ENCODE measurements around the gene LIFR.

Gene LIFR

GRCh38 chr5:38500573-38501260 is 55.7 kb downstream of the LIFR start:
- DNase-seq = no peak

GRCh38 chr5:38497946-38498345 is 58.5 kb downstream of the LIFR start:
- no peak for DNase-seq

DNA sequence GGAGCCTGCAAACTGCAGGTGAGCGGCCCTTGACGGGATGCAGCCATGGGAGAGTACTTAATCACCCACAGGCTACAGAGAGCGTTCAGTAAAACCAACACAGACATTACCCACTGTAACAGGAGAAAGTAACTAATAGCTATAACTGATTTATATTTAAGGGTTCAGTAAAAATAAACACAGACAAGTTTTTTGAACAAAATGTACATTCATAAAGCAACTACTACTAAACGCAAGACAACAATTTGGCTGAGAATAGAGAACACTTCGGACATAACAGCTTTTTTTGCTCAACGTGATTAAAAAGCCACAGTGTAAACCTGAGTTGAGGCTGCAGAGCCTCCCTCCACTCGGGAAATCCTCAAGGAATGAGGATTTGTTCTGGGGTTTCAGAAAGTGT is 61.7 kb downstream of the LIFR start:
- DNase-seq = no peak

- DNase-seq = no peak
These were observed 62.3 kb downstream of the LIFR start for GRCh38 chr5:38494175-38494574.

DNA sequence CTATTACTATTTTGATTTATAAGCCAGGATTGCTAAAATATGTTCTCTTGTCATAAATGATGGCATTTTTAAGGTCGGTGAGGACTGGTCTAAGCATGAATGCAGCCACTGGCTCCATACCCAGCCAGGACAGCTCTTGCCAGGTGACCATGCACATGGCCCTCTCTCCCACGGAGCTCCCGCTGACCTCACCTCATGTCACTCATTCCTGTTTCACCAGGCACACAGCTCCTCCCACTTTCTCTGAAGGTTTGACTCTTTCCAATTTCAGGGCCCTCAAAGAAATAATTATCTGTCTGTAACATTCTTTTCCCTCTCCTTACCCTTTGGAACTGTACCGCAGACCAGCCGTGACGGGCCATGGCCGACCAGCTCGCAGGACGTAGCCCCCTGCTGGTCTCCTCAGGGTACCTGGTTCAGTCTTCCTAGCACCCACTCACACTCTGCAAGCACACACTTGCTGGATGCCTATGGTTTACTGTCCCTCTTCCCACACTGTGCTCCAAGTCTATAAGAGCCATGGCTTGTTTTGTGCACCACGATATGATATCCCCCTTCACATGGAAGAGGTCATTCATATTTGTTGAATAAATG is 72.5 kb downstream of the LIFR start:
- no peak for DNase-seq

GRCh38 chr5:38479315-38479904 is 77.0 kb downstream of the LIFR start:
- no peak for DNase-seq

- DNase-seq = no peak
These were observed 77.6 kb downstream of the LIFR start for GRCh38 chr5:38478878-38479277.

DNA sequence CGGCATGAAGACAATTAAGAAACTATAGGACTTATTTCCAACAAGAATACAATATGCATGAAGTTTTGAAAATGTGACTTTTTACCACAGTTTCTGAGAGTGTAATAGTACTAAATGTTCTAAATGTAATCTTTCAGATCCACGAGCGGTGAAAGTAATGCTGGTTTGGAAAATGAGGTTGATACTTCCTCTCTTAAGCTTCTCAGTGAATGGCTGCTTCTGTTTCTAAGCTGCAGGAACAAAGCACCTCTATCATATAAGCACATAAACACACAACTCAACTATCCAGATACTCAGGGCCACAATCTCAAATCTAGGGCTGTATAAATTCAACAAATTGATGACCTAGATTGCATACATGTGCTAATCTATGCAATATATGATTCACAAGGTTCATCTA is 78.3 kb downstream of the LIFR start:
- no peak for DNase-seq

DNA sequence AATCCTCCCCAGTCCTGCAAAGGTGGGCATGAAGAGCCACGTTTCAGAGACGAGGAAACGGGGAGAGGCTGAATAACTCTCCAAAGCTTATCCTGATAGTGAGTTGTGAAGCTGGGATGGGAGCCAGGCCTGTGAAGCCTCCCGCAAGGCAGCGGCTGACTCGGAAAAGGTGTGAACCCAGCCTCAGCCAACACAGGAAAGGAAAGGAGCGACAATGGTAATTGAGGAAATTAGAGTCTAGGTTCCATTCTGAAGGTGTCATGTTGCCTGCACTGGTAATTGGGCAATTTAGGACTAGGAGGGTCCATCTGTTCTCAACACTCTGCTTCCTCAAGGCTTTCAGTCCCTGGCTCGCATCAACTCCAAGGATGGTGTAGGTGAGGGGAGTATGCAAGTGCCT is 83.4 kb downstream of the LIFR start:
- DNase-seq = no peak

DNA sequence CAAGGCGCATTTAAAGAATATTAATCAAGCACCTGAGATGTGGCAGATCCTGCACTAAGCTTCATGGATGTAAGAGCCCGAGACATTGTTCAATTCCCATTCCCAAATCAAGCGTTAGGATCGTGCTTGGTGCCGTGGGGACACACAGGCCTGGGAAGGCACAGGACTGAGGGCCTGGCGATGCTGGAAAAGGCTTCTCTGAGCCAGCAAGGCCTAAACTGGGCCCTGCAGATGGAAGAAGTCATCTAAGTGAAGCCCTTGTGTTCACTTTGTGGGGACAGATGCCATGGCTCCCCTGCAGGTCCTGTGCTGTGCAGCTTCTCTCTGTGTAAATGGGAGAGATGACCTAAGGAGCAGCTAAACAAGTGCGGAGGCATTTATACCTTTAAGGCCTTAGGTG is 83.9 kb downstream of the LIFR start:
- no peak for DNase-seq

DNA sequence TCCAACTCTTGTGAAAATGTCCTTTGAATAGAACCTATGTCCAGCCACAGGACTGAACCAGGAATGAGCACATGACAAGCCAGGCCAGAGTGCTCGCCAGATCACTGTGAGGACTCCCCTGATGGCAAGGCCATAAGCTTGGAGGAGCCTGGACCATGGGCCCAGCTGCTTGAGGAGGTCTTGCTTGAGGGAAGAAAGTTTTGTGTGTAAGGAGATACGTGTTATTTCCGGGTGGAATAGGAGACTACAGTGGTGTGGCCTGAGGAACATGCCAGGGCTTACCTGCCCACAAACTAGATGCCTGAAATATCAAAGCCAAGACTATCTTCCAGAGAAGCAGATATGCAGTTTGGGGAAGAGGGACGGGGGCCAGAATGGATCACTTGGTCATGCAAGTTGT is 84.7 kb downstream of the LIFR start:
- no peak for DNase-seq

DNA sequence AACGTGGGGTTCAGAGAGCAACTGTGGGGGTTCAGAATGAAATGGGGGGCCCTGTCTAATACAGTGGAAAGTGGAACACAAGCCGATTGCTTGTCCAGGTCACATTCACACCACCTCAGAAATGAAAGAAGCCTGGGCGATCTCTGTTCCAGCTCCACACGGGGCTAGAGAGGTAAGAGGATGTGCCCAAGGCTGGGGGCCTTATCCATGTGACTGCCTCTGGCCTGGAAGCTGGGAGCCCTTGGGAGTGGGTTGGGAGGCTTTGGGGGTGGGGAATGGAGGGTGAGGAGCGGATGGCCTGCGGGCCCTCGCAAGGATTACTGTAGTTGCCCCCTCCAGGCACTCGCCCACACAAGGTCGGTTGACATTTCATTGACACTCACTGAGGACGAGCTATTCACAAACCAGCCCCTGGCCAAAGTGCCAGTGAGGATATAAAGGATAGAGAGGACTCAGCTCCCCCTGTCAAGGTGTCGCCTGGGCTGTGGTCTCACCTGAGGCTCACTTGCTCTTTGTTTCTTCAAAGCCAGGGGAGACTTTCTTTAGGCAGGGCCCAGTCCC is 86.7 kb downstream of the LIFR start:
- no peak for DNase-seq

DNA sequence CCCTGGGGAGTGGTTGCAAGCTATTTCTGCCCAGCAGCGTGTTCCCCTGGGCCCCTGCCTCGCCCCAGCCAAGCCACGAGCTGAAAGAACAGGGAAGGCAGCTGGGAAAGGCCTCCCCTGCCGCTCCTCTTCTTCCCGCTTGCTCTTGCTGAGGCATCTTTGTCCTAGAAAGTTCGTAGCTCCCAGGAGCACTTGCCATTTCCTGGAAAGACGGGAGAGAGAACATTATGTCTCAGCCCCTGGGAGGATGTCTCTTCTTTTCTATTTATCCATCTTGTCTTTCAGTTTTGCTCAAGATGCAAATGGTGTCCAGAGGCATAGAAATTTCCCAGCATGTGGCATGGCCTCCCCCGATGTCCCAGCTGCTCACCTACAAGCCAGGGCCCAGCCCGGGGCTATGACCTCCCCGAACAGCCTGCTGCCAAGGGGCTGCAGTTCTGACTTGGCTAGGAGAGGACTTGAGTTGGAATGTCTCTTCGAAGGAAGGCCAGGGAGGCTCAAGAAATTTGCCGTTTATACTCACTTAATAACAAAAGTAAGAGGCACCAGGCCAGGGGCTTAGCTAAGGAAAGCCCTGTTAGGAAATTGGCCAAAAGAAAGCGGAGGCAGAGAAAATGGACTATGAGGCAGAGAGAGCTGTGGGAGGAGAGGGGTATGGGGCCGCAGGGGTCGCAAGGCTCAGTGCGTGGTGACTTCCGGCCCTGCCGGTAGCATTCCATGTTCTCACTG is 87.3 kb downstream of the LIFR start:
- no peak for DNase-seq

DNA sequence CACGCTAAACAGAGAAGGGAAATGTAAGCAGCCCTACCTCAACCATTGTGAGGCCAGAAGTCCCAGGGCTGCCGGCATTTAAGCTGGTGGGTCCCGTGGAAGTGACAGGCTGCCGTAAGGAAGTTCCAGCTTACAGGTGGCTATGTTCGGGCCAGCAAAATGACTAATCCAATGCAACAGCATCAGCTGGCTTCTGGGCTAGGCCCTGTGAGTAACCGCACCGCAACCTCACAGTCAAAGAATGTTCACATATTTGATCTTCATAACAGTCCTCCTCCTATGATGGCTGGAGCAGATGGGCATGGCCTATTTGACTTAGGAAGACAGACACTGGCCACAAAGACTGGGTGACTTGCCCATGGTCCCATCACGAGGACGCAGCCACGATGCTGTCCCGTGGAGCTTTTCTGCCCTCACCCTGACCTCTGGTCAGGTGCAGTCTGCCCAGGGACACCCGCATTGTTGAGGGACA is 88.2 kb downstream of the LIFR start:
- no peak for DNase-seq

GRCh38 chr5:38467353-38468040 is 88.9 kb downstream of the LIFR start:
- no peak for DNase-seq

DNA sequence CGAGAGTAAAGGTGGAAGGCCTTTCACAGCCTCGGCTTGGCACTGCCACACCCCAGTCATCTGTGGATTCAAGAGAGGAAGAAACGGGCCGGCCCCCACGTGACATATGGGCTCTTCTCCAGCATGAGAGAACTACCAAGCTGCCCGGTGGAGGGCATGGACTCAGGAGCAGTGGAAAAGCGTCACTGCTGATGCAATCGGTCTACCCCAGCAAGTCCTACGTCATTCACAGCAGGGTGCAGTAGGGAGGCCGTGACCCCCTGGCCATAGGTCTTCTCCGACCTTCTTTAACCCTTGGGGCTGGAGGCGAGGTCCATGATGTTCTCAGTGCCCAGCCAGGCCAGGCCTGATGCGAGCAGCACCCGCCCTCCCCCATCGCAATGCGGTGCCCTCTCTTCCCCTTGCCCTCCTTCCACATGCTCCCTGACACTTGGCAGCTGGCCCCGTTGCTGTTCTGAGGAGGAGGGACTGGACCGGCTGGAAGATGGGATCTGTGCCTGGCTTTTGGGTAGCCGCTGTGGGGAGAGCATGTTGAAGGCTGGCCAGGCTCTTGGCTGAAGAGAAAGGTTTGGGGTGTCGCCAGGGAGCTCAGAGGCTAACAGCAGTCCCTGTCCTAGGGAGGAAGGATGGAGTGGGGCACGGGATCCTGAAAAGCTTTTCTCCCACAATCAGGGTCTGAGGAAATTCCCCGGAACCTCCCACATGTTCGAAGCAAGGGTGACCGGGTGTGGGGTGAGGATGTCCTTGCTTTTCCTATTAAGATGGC is 89.8 kb downstream of the LIFR start:
- DNase-seq = no peak

- DNase-seq = no peak
These were observed 90.6 kb downstream of the LIFR start for GRCh38 chr5:38465702-38466423.

DNA sequence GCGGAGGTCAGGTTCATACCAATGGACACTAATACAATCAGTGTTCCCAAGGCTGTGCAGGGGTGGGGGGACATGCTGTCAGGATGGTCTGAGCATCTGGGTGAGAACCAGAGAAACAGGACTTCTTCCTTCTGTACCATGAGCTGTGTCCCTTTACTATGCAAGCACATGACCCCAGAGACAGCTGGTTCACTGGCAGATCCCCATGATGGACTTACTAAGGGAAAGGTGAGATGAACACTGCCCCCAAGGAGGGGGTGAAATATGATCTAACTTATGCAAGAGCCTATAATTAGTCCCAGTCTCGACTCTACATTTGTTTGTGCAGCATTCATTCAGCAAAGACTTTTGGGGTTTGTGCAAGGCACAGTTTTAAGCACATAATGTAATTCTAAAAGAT is 91.4 kb downstream of the LIFR start:
- DNase-seq = no peak

DNA sequence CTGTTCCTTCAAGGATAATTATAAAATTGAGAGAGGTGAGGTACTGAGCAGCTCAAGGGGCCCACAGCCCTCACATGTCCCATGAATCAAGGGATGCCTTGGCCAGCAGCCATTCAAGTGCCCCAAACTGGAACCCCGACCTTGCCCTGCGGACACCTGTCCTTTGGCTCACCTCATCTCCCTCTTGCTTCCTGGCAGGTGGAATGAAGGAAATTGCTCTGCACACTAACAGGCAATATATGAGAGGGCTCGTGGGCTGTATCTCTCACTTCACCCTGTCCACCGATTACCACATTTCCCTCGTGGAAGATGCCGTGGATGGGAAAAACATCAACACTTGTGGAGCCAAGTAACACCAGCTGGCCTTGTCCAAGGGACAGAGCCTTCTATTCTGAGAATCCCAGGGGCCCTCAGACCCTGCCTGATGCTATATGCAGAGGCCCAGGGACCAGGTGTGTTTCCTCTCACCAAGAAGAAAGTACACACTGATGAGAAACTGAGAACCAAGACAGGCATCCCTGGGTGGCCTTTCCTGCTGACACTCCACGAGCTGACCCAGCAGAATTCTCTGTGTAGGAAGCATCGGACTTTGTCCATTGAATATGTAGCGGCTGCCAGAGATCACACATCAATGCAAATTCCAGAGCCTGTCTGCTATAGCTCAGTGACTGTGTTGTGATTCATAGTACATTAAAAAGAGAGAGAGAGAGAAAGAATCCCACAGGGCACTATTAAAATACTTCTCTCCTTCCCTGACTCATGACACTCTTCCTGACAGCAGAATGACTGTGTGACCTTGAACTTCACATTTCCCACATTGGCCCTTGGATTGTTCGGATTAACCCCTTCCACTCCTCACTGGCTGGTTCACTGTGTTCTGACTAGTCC is 92.6 kb downstream of the LIFR start:
- no peak for DNase-seq

DNA sequence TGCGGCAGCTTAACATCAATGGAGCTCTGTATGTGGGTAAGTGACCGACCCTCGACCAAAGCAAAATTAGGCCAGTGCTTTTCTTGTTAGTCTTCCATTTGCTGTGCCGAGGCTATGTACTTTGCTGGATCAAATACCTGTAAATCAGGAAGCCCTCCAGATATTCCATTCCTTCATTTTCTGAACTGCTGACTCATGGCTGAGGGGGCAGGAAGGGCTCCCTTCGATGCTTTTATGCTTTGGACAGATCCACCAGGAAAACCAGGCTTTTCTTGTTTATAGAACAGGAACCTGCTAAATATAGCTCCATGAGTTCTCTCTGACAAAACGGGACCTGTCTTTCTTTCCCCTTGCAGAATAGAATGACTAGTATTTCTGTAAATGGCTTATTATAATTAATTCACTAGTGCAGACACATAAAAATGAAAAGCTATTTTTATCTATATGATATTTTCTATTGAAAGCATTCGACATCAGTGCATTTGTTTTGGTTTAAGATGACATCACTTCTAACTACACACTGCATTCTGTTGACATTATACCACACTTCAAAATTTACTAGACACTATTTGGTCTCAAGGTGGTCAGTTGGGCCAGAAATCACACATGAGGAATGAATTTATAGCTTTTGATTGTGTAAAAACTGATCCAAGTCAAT is 93.3 kb downstream of the LIFR start:
- no peak for DNase-seq

All from activated naive CD4-positive, alpha-beta T cell treated with anti-CD3 and anti-CD28 coated beads, Interleukin-2, amount 50 U/mL, for 16 hours (primary cell).